ENCODE results near the gene C2CD4C.

The C2CD4C gene

GRCh38 chr19:367963-368629 lies 40.9 kb downstream of the C2CD4C start:
- TF ChIP-seq, protein P1, sequence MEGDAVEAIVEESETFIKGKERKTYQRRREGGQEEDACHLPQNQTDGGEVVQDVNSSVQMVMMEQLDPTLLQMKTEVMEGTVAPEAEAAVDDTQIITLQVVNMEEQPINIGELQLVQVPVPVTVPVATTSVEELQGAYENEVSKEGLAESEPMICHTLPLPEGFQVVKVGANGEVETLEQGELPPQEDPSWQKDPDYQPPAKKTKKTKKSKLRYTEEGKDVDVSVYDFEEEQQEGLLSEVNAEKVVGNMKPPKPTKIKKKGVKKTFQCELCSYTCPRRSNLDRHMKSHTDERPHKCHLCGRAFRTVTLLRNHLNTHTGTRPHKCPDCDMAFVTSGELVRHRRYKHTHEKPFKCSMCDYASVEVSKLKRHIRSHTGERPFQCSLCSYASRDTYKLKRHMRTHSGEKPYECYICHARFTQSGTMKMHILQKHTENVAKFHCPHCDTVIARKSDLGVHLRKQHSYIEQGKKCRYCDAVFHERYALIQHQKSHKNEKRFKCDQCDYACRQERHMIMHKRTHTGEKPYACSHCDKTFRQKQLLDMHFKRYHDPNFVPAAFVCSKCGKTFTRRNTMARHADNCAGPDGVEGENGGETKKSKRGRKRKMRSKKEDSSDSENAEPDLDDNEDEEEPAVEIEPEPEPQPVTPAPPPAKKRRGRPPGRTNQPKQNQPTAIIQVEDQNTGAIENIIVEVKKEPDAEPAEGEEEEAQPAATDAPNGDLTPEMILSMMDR (IDR thresholded peaks at IDR 0.05; ENCODE audit: low read depth, low read length, missing control alignments) = no peak
- no peak for DNase-seq (ENCODE audit: extremely low read depth, low read depth)
- no peak overlapping the region for H3K4me3 ChIP-seq (replicated peaks; ENCODE audit: low read depth, low read length)

DNA sequence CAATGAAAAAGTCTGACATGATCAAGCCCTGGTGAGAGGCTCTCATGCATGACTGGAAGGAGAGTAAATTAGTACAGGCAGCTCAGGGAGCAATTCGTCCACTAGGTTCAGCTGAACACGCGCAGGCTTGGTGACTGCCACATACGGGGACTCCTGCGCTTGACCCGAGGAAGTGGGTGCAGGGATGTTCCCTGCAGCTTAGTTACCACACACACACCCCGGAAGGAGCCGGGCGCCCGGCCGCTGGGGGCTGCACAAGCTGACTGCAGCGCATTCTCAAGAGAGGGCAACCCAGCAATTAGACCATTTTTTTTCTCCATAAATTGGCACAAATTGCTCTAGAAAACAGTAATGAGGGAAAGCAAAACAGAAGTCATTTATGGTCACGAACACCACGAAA lies 41.4 kb downstream of the C2CD4C start:
- TF ChIP-seq, protein P1 (IDR thresholded peaks at IDR 0.05; ENCODE audit: low read depth, low read length, missing control alignments) = no peak
- no peak for DNase-seq (ENCODE audit: extremely low read depth, low read depth)
- H3K4me3 ChIP-seq (replicated peaks; ENCODE audit: low read depth, low read length) = no peak overlapping the region

DNA sequence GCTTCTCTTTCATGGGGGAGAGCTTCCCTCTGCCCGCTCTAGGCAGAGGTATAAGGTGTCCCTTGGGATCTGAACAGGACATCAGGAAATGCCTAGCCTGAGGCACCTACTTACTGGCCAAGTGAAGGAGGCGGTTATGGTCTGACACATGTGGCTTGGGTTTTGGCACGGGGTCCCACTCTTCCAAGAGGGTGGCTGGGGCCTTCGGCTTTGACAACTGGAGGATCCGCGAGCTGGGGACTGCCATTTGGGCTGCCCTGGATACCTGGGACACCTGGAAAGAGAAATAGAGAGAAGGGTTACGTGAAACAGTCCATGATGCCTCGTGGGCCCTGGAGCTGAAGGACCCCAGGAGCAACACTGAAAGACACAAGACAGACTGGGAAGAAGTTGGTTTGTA lies 42.0 kb downstream of the C2CD4C start:
- H3K4me3 ChIP-seq (replicated peaks; ENCODE audit: low read depth, low read length) = no peak overlapping the region
- TF ChIP-seq, protein P1 (IDR thresholded peaks at IDR 0.05; ENCODE audit: low read depth, low read length, missing control alignments) = no peak
- no peak for DNase-seq (ENCODE audit: extremely low read depth, low read depth)

GRCh38 chr19:366205-366783 lies 42.7 kb downstream of the C2CD4C start:
- H3K4me3 ChIP-seq (replicated peaks; ENCODE audit: low read depth, low read length) = no peak overlapping the region
- TF ChIP-seq, protein P1 (IDR thresholded peaks at IDR 0.05; ENCODE audit: low read depth, low read length, missing control alignments) = no peak
- DNase-seq (ENCODE audit: extremely low read depth, low read depth) = no peak

DNA sequence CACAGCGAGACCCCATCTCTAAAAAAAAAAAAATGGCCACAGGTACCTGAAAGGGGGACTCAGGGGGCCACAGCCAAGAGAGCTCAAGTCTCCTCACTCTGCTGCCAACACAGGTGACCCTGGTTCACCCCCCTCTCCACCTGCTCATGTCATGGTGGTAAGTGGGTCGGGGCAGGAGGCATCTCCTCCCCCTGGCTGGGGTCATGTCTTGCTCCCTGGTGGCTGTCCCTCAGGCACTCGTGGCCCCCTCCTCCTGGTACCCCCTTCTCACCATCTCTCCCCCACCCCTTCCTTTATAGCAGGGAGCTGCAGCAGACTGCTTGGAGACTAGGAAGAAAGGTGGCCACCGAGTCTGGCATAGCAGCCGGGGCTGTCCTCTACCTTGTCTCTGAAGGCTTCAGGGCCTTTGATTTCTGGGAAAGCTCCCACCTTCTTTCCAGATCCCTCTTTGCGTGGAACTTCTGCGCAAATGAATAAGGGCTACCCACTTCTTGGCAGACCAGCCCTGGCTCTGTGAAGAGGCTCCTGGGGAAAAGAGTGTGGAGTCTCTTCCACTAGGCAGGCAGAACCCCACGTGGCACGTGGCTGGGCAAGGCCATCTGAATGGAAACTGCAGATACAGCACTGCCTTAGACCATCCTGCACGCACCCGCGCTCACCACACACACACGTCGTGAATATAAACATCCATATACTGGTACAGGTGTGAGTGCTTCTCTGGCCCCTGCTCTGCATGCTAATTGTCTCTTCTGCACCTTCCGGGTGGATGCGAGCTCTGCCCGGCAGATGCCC lies 44.3 kb downstream of the C2CD4C start:
- DNase-seq (ENCODE audit: extremely low read depth, low read depth) = no peak
- no peak overlapping the region for H3K4me3 ChIP-seq (replicated peaks; ENCODE audit: low read depth, low read length)
- TF ChIP-seq, protein P1 (IDR thresholded peaks at IDR 0.05; ENCODE audit: low read depth, low read length, missing control alignments) = no peak

GRCh38 chr19:362683-363082 lies 46.3 kb downstream of the C2CD4C start:
- DNase-seq (ENCODE audit: extremely low read depth, low read depth) = no peak
- TF ChIP-seq, protein P1 (IDR thresholded peaks at IDR 0.05; ENCODE audit: low read depth, low read length, missing control alignments) = no peak
- H3K4me3 ChIP-seq (replicated peaks; ENCODE audit: low read depth, low read length) = no peak overlapping the region

Data from HFF-Myc (cell line).